ENCODE data around the gene EIF2B2.
"Not testable (repeated sequence)": the region's sequence is repeated elsewhere in the genome, so short reads cannot be mapped to it uniquely, and the experiment has no call there.

Gene EIF2B2

GRCh38 chr14:74974364-74975058 is 28.2 kb upstream of the EIF2B2 start:
- no peak for DNase-seq

GRCh38 chr14:74975059-74975810 is 27.5 kb upstream of the EIF2B2 start:
- no peak for DNase-seq

- no peak for DNase-seq
Observed at GRCh38 chr14:74976264-74977113, 26.2 kb upstream of the EIF2B2 start.

- DNase-seq, result no peak
Observed at GRCh38 chr14:74977164-74977900, 25.4 kb upstream of the EIF2B2 start.

GRCh38 chr14:74977901-74978385 is 24.8 kb upstream of the EIF2B2 start:
- DNase-seq, result no peak

GRCh38 chr14:74978416-74978947 is 24.2 kb upstream of the EIF2B2 start:
- no peak for DNase-seq

- no peak for DNase-seq
Observed at GRCh38 chr14:74979029-74979428, 23.7 kb upstream of the EIF2B2 start.

GRCh38 chr14:74979442-74980397 is 23.0 kb upstream of the EIF2B2 start:
- DNase-seq, result no peak

- no peak for DNase-seq
Observed at GRCh38 chr14:74980398-74980730, 22.4 kb upstream of the EIF2B2 start.

GRCh38 chr14:74980731-74981461 is 21.8 kb upstream of the EIF2B2 start:
- DNase-seq, result no peak

GRCh38 chr14:74981462-74981782 is 21.3 kb upstream of the EIF2B2 start:
- DNase-seq, result no peak

- DNase-seq, result no peak
Observed at GRCh38 chr14:74981833-74982232, 20.9 kb upstream of the EIF2B2 start.

GRCh38 chr14:74982661-74983060 is 20.1 kb upstream of the EIF2B2 start:
- no peak for DNase-seq

- no peak for DNase-seq
Observed at GRCh38 chr14:74983343-74983742, 19.4 kb upstream of the EIF2B2 start.

- no peak for DNase-seq
Observed at GRCh38 chr14:74984236-74985027, 18.3 kb upstream of the EIF2B2 start.

GRCh38 chr14:74985028-74985310 is 17.8 kb upstream of the EIF2B2 start:
- DNase-seq, result no peak

- no peak for DNase-seq
Observed at GRCh38 chr14:74985806-74986205, 16.9 kb upstream of the EIF2B2 start.

GRCh38 chr14:74988131-74988530 is 14.6 kb upstream of the EIF2B2 start:
- no peak for DNase-seq

GRCh38 chr14:74988993-74989392 is 13.7 kb upstream of the EIF2B2 start:
- no peak for DNase-seq

- DNase-seq, result not testable (repeated sequence)
Observed at GRCh38 chr14:74994182-74994581, 8.5 kb upstream of the EIF2B2 start.

Data from NCI-H2029 treated with DMSO at 0.1 percent for 48 hours (cell line).